Activated CD8-positive, alpha-beta T cell treated with anti-CD3 and anti-CD28 coated beads for 36 hours (primary cell): ENCODE measurements around the gene ADIRF. TPM values are rescaled to one million over a fixed set of nuclear protein-coding genes. Genes with fewer than 3 reads are reported as not detected.

ENCODE experiments used
- ATAC-seq: fragments of 200-7000 bp; cut with Tn5 transposase; one replicate; pipeline ENCODE4 v1.10.0; 2021; ENCODE audit warnings: mild to moderate bottlenecking, moderate library complexity
- CTCF ChIA-PET: fragments of 350-600 bp; sonication (Branson Sonifier 250); formaldehyde crosslinking; loops from one replicate; lab custom pipeline; 2021; ENCODE audit warnings: antibody characterized with exemption; lab: Charles Lee
- POLR2A ChIA-PET: fragments of 350-600 bp; sonication (Branson Sonifier 250); formaldehyde crosslinking; loops from one replicate; lab custom pipeline; 2021; ENCODE audit warnings: antibody characterized with exemption; lab: Charles Lee
- DNase-seq: peaks from one replicate; pipeline ENCODE4 v3.0.0-alpha.2; 2020
- H3K27ac Mint-ChIP-seq: one replicate; pipeline ENCODE4 v1.8.0; 2021; ENCODE audit warnings: mild to moderate bottlenecking, mixed read lengths
- H3K27me3 Mint-ChIP-seq: one replicate; pipeline ENCODE4 v1.8.0; 2021; ENCODE audit warnings: mixed read lengths
- H3K36me3 Mint-ChIP-seq: one replicate; pipeline ENCODE4 v1.8.0; 2021; ENCODE audit warnings: low read depth, mixed read lengths
- H3K4me1 Mint-ChIP-seq: one replicate; pipeline ENCODE4 v1.8.0; 2021; ENCODE audit warnings: low read depth, mixed read lengths
- H3K4me3 Mint-ChIP-seq: one replicate; pipeline ENCODE4 v1.8.0; 2021; ENCODE audit warnings: mild to moderate bottlenecking, moderate library complexity, mixed read lengths
- H3K9me3 Mint-ChIP-seq: one replicate; pipeline ENCODE4 v1.8.0; 2021; ENCODE audit warnings: mixed read lengths
- CTCF ChIP-seq: fragments of 200-600 bp; IDR thresholded peaks from one replicate; pipeline ENCODE4 v1.8.0; 2022; ENCODE audit warnings: antibody characterized with exemption, mild to moderate bottlenecking
- intact Hi-C: fragments of 100-400 bp; cut with micrococcal nuclease; formaldehyde crosslinking; loops from one replicate; pipeline ENCODE4 v1.10.0; 2022
- total RNA-seq, 2 experiments: library from RNA; stranded (reverse); gene quantifications; one replicate each; pipeline ENCODE4 v1.2.3, GENCODE V29; 2021

The ADIRF gene
- total RNA-seq, 2 experiments from 2014 or later = not detected

DNA sequence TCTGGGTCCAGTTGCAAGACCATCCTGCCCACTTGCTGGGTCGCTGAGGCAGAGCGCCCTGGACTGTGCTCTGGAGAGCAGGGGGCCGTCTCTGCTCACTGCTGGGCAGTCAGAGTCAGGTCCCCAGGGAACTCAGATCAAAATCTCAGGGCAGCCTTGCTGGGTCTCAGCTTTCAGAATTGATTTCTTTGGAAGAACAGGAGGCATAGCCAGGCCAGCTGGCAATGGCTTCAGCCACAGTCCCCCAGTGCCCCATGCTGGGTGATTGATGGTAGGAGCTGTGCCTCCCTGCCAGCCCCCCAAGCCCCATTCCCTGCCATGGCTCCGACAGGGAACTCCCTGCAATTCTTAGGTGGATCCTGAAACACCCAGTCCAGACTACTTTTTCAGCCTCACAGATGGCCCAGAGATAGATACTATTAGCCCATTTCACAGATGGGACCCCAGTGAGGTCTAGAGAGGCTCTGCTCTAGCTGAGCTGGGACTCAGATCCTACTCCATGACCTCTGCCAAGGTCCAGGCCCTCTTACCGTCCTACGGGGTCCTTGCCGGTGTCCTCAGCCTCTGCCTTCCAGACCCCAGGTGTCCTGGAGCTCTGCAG is 11.3 kb upstream of the ADIRF start:
- TF ChIP-seq CTCF = no peak
- ChIA-PET POLR2A (interaction anchor here (1.5 kb wide), 1 partner anchor 11 kb away, joined by 3 read pairs; the partner anchor contains the start of gene ADIRF), CTCF (interaction anchor here (1.6 to 6.0 kb wide), 3 partner anchors 9 to 16 kb away, joined by 5 to 30 read pairs (median 6); no protein-coding TSS in a partner anchor)
- Mint-ChIP-seq H3K36me3 (no peaks in the 10 kb centered on the region), H3K4me1 (no peaks in the 10 kb centered on the region), H3K9me3 (peaks cover 12% of the 10 kb centered on the region), H3K27ac (no peak overlapping the region), H3K27me3 (no peaks in the 10 kb centered on the region), H3K4me3 (no peak overlapping the region)
- intact Hi-C loops = no loop called here
- DNase-seq (no peak), ATAC-seq (no peak)

DNA sequence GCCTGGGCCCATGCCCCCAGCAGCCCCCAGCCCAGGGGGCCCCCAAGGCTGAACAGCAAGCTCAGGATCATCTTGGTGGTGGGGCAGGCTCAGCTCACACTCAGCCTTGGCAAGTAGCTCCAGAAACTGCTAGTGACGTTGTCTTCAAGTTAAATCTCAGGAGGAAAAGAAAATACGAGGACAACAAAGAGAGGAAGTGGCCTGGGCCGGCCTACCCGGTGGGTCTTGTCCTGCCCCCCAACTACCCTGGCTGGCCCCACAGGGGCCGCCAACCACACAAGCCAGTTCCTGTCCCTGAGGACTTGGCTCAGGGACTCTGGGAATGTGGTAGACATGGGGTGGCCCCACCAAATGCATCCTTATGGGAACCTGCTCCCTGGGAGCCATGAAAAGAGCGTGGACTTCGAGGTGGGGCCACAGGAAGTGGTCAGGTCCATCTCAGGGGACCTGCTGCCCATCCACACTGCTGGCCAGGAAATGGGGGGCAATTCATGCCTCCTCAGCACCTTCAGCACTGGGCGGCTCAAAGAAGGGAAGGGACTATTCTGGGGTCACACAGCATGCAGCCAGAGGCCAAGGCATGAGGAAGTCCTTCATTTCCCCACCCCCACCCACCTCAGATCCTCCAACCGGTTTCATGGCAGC is 10.7 kb upstream of the ADIRF start, which contains the start of gene MMRN2:
TSS of gene MMRN2 (minus strand) at position 145 of the 645 bp plus-strand sequence. CDS start at position 71, 74 bp downstream.
- POLR2A ChIA-PET = interaction anchor here (1.5 kb wide), 1 partner anchor 10 kb away, joined by 3 read pairs; the partner anchor contains the start of gene ADIRF
- no peak for TF ChIP-seq CTCF
- Mint-ChIP-seq H3K9me3 (peaks cover 7% of the 10 kb centered on the region), H3K27ac (no peak within 1 kb of the TSS), H3K27me3 (no peaks in the 10 kb centered on the region), H3K36me3 (no peaks in the 10 kb centered on the region), H3K4me1 (no peaks in the 10 kb centered on the region), H3K4me3 (no peak within 1 kb of the TSS)
- intact Hi-C loops = no loop called here
- ATAC-seq = no peak
- no peak for DNase-seq
- CTCF ChIA-PET = interaction anchor here (1.8 to 6.0 kb wide), 2 partner anchors 12 to 17 kb away, joined by 6 to 30 read pairs; no protein-coding TSS in a partner anchor

DNA sequence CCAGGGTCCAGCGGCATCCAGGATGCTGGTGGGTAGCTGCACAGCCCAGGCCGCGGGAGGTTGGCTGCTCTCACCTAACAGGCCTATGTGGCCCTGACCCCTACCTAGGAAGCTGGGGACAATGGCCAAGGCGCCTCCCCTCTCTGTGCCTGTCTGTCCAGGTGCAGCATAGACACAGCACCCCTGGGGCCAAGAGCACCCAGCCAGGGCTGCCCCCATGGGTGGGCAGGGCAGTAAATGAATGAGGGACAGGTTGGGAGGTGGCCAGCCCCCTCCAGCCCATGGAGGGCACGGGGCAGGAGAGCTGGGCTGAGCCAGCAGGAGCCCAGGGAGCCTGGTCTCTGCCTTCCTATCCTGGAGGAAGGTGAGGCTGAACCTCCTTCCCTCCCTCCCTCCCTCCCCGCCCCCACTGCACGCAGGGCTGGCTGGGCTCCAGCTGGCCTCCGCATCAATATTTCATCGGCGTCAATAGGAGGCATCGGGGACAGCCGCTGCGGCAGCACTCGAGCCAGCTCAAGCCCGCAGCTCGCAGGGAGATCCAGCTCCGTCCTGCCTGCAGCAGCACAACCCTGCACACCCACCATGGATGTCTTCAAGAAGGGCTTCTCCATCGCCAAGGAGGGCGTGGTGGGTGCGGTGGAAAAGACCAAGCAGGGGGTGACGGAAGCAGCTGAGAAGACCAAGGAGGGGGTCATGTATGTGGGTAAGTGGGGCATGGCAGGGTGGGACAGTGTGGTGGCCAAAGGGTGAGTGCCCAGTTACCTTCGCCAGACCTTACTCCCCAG is 10.0 kb upstream of the ADIRF start, which contains the start of gene SNCG:
TSS of gene SNCG (plus strand) at position 484 of the 785 bp plus-strand sequence. CDS start at position 583, 99 bp downstream.
- Mint-ChIP-seq H3K4me1 (no peaks in the 10 kb centered on the region), H3K36me3 (no peaks in the 10 kb centered on the region), H3K27ac (no peak within 1 kb of the TSS), H3K9me3 (peaks cover 2% of the 10 kb centered on the region), H3K4me3 (no peak within 1 kb of the TSS), H3K27me3 (no peaks in the 10 kb centered on the region)
- TF ChIP-seq CTCF = no peak
- intact Hi-C loops = no loop called here
- ChIA-PET CTCF (interaction anchor here (6.0 kb wide), 1 partner anchor 18 kb away, joined by 30 read pairs; no protein-coding TSS in a partner anchor), POLR2A (interaction anchor here (1.5 kb wide), 1 partner anchor 10 kb away, joined by 3 read pairs; the partner anchor contains the start of gene ADIRF)
- ATAC-seq (no peak), DNase-seq (no peak)

- H3K9me3 Mint-ChIP-seq = no peaks in the 10 kb centered on the region
- CTCF ChIA-PET = interaction anchor here (2.0 to 6.0 kb wide), 2 partner anchors 10 to 19 kb away, joined by 6 to 30 read pairs; partner anchors contain the start of gene ADIRF
- intact Hi-C loops = no loop called here
- no peaks in the 10 kb centered on the region for H3K4me1 Mint-ChIP-seq
- H3K27ac Mint-ChIP-seq = no peak overlapping the region
- no peaks in the 10 kb centered on the region for H3K27me3 Mint-ChIP-seq
- no peak for ATAC-seq
- TF ChIP-seq CTCF = no peak
- POLR2A ChIA-PET = no interaction called here
- H3K36me3 Mint-ChIP-seq = no peaks in the 10 kb centered on the region
- DNase-seq = no peak
- no peak overlapping the region for H3K4me3 Mint-ChIP-seq
These were observed 9.2 kb upstream of the ADIRF start for GRCh38 chr10:86958901-86959736.
